ENCODE measurements around the gene GLYR1.

GLYR1 gene

GRCh38 chr16:4768549-4769305, 78.4 kb downstream of the GLYR1 start:
- peak; percentile 72 for FAIRE-seq

GRCh38 chr16:4767872-4768548, 79.1 kb downstream of the GLYR1 start:
- FAIRE-seq = no peak

More at GRCh38 chr16:4768549-4769305, 78.4 kb downstream of the GLYR1 start:
- peak; percentile 97 for DNase-seq (ENCODE audit: insufficient read length, low spot score)

GRCh38 chr16:4766875-4767628, 80.0 kb downstream of the GLYR1 start, which contains the start of gene ZNF500:
ZNF500 (minus strand) TSS chr16:4767162; CDS start chr16:4765978, 1,184 bp downstream.
- peak; percentile 99 for FAIRE-seq
- peak; percentile 98 for DNase-seq (ENCODE audit: insufficient read length, low spot score)

More at GRCh38 chr16:4767872-4768548, 79.1 kb downstream of the GLYR1 start:
- DNase-seq (ENCODE audit: insufficient read length, low spot score) = no peak

GRCh38 chr16:4765511-4766474, 81.3 kb downstream of the GLYR1 start:
- DNase-seq (ENCODE audit: insufficient read length, low spot score) = no peak
- no peak for FAIRE-seq

- FAIRE-seq (no peak), DNase-seq (ENCODE audit: insufficient read length, low spot score) (no peak)
These were observed 83.3 kb downstream of the GLYR1 start for GRCh38 chr16:4763791-4764190.

GRCh38 chr16:4762205-4762604, 84.9 kb downstream of the GLYR1 start:
- DNase-seq (ENCODE audit: insufficient read length, low spot score) (no peak), FAIRE-seq (no peak)

- DNase-seq (ENCODE audit: insufficient read length, low spot score) = no peak
- FAIRE-seq = peak; percentile 23
These were observed 86.7 kb downstream of the GLYR1 start for GRCh38 chr16:4760221-4760910.

GRCh38 chr16:4755687-4756086, 91.4 kb downstream of the GLYR1 start:
- FAIRE-seq (no peak), DNase-seq (ENCODE audit: insufficient read length, low spot score) (no peak)

- FAIRE-seq (no peak), DNase-seq (ENCODE audit: insufficient read length, low spot score) (no peak)
These were observed 92.2 kb downstream of the GLYR1 start for GRCh38 chr16:4754865-4755264.

GRCh38 chr16:4753227-4753626, 93.9 kb downstream of the GLYR1 start:
- FAIRE-seq = no peak
- no peak for DNase-seq (ENCODE audit: insufficient read length, low spot score)

Data from HTR-8/SVneo (cell line).